ENCODE measurements around the gene ESRRG.

DNA sequence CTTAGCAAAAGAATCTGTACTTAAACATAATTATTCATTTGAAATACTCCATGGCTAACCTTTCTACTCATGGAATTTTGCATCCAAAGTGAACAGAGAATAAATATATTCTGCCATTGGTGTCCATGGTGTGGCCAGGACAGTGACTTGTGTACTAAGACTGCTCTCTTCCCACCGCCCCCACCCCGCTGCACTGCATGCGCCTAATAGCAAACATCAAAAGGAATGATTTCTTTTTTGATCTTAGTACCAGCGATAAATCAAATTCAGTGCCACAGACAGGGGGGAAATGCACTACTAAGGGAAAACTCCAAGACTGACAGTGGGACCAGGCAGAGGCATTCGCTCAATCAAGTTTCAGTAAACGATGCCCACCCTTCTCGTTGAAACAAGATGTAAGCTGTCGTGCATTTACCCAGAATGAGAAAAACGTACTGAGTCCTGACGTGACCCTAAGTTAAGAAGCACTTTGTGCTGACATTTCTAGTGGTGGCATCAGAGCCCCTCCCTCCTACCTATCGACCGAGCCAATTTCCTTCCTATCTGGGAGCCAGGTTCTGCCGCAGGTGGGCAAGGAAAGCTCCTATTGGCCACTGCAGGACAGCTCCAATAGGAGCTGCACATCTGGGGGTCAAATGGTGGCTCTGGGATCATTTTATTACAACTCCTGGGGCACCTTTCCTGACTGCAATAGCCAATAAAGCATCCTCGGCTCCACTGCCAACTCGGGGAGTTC is 12.5 kb downstream of the ESRRG start:
- no peak for TF ChIP-seq POLR2AphosphoS5 (IDR thresholded peaks at IDR 0.05)
- TF ChIP-seq, protein P1, sequence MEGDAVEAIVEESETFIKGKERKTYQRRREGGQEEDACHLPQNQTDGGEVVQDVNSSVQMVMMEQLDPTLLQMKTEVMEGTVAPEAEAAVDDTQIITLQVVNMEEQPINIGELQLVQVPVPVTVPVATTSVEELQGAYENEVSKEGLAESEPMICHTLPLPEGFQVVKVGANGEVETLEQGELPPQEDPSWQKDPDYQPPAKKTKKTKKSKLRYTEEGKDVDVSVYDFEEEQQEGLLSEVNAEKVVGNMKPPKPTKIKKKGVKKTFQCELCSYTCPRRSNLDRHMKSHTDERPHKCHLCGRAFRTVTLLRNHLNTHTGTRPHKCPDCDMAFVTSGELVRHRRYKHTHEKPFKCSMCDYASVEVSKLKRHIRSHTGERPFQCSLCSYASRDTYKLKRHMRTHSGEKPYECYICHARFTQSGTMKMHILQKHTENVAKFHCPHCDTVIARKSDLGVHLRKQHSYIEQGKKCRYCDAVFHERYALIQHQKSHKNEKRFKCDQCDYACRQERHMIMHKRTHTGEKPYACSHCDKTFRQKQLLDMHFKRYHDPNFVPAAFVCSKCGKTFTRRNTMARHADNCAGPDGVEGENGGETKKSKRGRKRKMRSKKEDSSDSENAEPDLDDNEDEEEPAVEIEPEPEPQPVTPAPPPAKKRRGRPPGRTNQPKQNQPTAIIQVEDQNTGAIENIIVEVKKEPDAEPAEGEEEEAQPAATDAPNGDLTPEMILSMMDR (IDR thresholded peaks at IDR 0.05 in 8 of 11, conservative IDR thresholded peaks at IDR 0.05 in 3 of 11) = no peak
